SH-SY5Y (cell line): Measurements from ENCODE around the gene LCP1.

Experiments used
- GATA2 ChIP-seq: IDR thresholded peaks from 2 replicates; pipeline ENCODE4 v1.6.1; 2011; ENCODE audit warnings: mild to moderate bottlenecking, low read depth, low read length
- GATA3 ChIP-seq: IDR thresholded peaks from 2 replicates; pipeline ENCODE4 v1.6.1; 2011; ENCODE audit warnings: low read depth, mild to moderate bottlenecking, low read length, moderate library complexity

GRCh38 chr13:46086985-46087384 lies 95.0 kb downstream of the LCP1 start:
- TF ChIP-seq GATA3 (no peak), GATA2 (no peak)
